ENCODE measurements around the gene NDUFA11.

DNA sequence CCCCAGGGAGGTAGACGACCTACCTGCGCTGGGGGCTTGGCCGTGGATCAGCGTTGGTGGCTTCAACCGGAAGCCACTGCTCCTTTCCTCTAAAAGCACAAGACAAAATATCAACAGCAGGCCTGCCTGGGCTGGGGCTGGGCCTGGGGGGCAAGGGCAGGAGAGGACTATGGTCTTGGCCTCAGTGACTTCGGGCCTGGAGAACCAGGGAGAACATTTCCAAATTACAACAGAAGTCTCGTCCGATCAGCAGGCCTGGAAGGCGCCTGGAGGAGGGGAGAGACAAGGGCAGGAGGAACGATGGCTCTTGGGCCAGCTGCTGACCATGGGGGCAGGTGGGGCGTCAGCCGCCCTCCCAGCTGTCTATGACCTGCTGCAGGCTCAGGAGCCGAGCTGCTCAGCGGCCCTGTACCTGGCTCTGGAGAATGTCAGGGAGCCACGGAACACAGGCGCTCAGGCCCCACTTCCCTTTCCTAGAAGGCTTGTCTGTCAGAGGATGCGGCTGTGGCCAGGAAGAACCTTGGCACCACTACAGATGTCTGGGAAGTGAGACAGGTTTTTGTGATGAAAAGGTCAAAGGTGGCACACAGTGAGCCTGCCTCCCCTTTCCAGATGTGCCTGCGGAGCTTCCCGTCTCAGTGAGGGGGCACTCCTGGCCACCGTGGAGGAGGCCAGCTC is 29.9 kb upstream of the NDUFA11 start:
- TF ChIP-seq, protein P1, sequence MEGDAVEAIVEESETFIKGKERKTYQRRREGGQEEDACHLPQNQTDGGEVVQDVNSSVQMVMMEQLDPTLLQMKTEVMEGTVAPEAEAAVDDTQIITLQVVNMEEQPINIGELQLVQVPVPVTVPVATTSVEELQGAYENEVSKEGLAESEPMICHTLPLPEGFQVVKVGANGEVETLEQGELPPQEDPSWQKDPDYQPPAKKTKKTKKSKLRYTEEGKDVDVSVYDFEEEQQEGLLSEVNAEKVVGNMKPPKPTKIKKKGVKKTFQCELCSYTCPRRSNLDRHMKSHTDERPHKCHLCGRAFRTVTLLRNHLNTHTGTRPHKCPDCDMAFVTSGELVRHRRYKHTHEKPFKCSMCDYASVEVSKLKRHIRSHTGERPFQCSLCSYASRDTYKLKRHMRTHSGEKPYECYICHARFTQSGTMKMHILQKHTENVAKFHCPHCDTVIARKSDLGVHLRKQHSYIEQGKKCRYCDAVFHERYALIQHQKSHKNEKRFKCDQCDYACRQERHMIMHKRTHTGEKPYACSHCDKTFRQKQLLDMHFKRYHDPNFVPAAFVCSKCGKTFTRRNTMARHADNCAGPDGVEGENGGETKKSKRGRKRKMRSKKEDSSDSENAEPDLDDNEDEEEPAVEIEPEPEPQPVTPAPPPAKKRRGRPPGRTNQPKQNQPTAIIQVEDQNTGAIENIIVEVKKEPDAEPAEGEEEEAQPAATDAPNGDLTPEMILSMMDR (IDR thresholded peaks at IDR 0.05; ENCODE audit: low read depth, low read length): no peak
- TF ChIP-seq EZH2phosphoT487 (IDR thresholded peaks at IDR 0.05; ENCODE audit: low read depth): no peak

Measured in OCI-LY3 (cell line).